NOMO-1 treated with dmso at 0.1 percent for 144 hours (cell line): Measurements from ENCODE around the gene TSPAN13.

Source experiments
- DNase-seq: peaks from one replicate; lab custom pipeline; 2025; ENCODE audit not compliant: unreplicated experiment; lab: John Stamatoyannopoulos, UW

TSPAN13 gene

GRCh38 chr7:16753102-16753931, at the start of gene TSPAN13:
Gene TSPAN13, plus strand, starts transcription at chr7:16753755. Its CDS starts 213 bp downstream, at chr7:16753968.
- DNase-seq, result peak; percentile 49

GRCh38 chr7:16708511-16708910, 45.0 kb upstream of the TSPAN13 start:
- no peak for DNase-seq

DNA sequence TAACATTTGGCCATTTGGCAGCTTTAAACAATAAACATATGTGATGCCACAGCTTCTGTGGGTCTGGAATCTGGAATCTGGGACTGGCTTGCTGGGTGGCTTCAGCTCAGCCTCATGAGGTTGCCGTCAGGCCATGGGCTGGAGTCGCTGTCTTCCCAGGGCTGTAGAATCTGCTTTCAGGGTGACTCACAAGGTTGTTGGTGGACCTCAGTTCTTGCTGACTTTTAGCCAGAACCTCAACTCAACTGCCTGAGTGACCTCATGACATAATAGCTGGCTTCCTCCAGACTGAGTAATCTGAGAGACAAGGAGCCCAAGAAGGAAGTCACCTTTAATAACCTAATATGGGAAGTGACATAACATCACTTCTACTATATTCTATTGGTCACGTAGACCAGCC, 44.6 kb upstream of the TSPAN13 start:
- DNase-seq, result peak; percentile 49

- no peak for DNase-seq
Observed at GRCh38 chr7:16710651-16711050, 42.9 kb upstream of the TSPAN13 start.

DNA sequence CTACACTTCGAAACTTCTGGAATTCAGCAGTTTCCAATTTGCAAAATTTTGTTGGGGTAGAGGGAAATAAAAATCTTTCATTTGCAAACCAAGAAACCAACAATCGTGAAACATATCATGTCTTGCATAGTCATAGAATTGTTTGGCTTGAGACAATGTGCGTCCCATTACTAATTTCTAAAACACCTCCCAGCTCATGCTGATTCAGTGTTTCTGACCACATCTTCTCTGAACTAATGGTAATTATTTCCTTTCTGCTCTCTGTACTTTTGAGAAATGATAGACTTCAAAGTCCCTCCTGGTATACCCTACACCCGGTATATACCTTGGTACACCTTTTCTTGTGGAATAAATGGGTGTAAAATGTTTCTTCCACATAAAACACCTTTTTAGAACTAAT, 41.8 kb upstream of the TSPAN13 start:
- no peak for DNase-seq

GRCh38 chr7:16712916-16713315, 40.6 kb upstream of the TSPAN13 start:
- no peak for DNase-seq

DNA sequence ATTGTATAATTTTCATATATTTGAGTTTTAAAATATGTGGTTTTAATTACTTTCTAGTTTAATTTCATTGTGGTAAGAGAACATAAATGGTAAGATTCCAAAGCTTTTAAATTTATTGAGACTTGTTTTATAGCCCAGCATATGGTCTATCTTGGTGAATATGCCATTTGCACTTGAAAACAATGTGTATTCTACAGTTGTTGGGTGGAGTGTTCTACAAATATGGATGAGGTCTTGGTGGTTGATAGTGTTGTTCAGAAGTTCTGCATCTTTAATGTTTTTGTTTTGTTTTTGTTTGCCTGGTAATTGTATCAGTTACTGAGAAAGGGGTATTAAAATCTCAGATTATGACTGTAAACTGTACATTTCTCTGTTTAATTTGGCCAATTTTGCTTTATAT, 37.6 kb upstream of the TSPAN13 start:
- DNase-seq, result no peak

GRCh38 chr7:16718111-16718656, 35.4 kb upstream of the TSPAN13 start:
- no peak for DNase-seq

DNA sequence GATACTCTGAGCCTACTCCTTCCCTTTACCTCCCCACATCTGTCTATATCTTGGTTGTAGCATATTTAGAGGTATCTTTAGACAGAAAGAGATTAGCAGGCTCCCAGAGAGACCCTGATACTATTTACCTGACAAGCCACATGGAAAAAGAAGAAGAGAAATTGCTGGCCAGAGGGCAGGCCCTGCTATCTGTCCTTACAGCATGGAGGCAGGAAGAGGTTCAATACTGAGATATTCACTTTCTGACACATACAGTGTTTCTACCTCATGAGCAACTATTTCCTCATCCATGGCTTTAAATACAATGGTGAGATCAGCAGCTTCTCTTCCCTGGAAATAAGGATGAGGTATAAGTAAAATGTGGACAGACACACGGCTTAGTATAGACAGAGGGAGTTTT, 33.9 kb upstream of the TSPAN13 start:
- DNase-seq, result no peak

DNA sequence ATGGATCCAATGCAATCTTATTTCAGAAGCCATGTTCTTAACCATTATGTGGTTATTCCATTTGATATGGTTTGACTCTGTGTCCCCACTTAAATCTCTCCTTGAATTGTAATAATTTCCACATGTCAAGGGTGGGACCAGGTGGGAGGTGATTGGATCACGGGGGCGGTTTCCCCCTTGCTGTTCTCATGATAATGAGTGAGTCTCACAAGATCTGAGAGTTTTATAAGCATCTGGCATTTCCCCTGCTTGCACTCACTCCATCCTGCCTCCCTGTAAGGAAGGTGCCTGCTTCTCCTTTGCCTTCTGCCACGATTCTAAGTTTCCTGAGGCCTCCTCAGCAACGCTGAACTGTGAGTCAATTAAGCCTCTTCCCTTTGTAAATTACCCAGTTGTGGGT, 32.0 kb upstream of the TSPAN13 start:
- no peak for DNase-seq

DNA sequence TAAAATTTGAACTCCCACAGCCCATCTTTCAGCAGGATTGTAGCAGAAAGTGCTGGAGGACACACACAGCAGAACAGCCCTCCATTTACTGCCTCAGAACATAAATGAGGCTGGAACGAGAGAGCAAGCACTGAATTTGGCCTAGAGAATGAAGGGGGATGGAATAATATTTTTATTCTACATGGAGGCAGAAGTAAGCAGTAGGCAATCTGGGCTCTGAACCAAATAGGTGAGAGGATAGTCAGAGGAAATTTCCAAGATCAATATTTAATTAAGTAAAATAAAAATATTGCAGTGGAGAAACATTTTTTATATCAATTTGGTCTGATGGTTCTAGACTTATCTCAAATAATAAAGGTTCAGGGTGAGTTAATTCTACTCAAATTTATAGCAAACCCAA, 29.2 kb upstream of the TSPAN13 start:
- no peak for DNase-seq

- DNase-seq, result no peak
Observed at GRCh38 chr7:16726189-16726588, 27.4 kb upstream of the TSPAN13 start.

DNA sequence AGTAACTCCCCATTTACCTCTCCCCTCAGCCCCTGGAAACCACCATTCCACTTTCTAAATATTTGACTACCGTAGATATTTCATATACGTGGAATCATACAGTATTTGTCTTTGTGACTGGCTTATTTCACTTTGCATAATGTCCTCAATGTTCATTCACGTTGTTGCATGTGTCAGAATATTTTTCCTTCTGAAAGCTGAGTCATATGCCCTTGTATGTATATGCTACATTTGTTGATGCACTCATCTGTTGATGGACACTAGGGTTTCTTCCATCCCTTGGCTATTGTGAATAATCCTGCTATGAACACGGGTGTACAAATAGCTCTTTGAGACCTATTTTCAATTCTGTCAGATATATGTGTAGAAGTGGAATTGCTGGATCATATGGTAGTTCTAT, 25.8 kb upstream of the TSPAN13 start:
- DNase-seq, result no peak

GRCh38 chr7:16728811-16729210, 24.7 kb upstream of the TSPAN13 start:
- DNase-seq, result no peak

DNA sequence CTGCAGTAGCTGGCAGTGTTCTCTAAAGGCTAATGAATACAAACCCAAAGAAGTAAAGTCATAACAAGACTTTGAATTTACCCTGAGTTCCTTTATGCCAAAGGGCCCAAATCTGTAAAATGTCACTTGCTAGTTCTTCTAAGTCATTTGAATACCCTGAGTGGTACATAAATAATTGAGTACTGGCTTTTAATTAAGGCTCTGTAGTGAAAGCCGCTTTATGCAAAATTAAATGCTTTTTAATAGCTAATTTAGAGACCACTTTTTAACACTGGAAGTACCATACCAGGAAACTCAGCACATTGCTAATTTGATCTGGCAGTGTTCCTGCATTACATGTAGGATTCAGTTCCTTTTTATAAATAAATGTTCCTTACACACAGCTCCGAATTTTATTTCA, 24.0 kb upstream of the TSPAN13 start:
- DNase-seq, result no peak

DNA sequence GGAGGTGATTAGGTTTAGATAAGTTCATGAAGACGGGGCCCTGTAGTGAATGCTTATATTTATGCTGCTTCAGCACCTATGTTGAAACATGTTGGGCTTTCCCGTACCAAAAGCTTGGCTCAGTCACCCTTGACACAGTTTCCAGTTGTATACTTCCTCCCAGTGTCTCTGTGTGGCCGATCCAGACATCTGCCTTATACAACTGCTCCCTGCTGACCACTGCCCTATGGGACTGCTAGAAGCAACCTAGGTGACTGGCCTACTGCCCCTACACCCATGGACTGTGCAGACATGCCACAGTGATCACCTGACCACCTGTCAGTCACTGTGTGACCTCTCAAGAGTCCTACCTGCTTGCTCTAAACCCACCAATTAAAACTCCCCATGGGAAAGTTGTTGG, 22.6 kb upstream of the TSPAN13 start:
- DNase-seq, result no peak

- no peak for DNase-seq
Observed at GRCh38 chr7:16732828-16733227, 20.7 kb upstream of the TSPAN13 start.

DNA sequence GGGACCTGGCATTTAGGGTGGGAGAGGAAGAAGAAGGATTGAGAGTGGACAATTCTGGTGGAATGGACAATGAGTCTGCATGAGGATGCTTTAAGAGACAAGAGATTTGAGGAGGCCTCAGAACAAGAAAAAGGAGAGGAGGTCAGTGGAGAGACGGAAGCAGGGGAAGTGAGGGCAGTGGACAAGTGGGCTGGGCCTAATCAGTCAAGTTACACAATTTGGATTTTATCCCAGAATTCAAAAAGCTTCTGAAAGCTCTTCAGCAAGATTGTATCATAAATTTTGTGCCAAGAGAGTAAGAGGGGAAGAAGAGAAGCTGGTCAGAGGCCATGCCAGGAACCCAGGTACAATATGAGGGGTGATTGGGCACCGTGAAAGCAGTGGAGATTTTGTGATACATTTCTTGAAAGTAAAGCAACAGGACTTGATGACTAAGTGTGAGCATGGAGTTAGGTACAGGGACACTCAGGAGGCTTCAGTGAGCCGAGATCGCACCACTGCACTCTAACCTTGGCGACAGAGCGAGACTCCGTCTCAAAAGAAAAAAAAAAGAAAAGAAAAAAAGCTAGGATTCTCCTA, 19.3 kb upstream of the TSPAN13 start:
- DNase-seq, result no peak

DNA sequence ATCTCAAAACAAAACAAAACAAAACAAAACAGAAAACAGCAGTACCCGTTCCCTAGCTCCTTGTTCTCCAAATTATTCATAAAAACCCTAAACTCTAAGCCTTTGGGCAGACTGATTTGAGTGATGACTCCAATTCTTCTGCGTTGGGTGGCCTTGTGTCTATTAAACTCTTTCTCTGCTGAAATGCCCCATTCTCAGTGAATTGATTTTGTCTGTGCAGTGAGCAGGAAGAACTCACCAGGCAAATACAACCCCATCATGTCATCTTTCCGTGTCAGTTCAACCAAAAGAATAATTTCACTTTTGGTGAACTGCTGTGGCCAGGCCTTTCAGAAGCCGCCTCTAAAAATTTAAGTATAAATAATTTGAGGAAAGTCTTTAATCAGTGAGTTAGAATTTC, 18.5 kb upstream of the TSPAN13 start:
- DNase-seq, result no peak

DNA sequence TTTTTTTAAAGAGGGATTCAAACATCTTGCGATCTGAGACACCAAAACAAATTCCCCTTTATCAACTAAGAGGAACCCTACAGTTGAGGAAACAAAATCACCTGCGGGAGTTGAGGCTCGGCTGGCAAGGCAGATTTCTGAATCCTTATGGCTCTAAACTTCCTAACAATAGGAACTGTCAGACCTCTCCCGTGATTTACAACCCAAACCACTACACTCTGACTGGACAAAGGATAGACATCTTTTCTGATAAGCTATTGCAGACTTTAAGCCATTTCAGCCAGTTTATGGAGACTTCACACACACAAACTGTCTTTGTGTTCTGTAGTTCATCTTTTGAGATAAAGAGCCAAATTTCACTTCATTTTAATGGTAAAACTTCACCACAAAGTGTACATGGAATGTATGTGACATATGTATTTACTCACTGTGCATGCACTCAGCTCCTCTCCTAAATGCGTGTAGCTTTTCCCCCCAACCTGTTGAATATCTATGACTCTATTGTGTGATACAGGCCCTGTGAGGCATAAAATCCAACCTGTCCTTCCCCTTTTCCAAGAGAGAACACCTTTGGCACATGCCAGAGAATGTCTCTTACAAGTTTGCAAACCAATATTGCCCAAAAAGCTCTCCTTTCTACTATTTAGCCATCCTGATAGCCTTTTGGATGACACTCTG, 15.4 kb upstream of the TSPAN13 start:
- no peak for DNase-seq

- no peak for DNase-seq
Observed at GRCh38 chr7:16739863-16740622, 13.5 kb upstream of the TSPAN13 start.
